H1 (cell line): Measurements from ENCODE around the gene TMEM266. TPM values are rescaled to one million over a fixed set of nuclear protein-coding genes. Genes with fewer than 3 reads are reported as not detected.

Source experiments
- CTCF ChIA-PET: fragments of 300-600 bp; sonication (Branson Sonifier 250); formaldehyde crosslinking; loops from one replicate; lab custom pipeline; 2021; ENCODE audit not compliant: partially characterized antibody; lab: Charles Lee
- POLR2A ChIA-PET: fragments of 300-600 bp; sonication (Branson Sonifier 250); formaldehyde crosslinking; loops from one replicate; lab custom pipeline; 2021; ENCODE audit warnings: inconsistent platforms; ENCODE audit not compliant: partially characterized antibody; lab: Charles Lee
- DNase-seq, 2 experiments: peaks; one replicate each; pipeline versions ENCODE4 v3.0.0 to v3.0.0-alpha.2; 2010 to 2022; ENCODE audit warnings: low spot score in 2 of 2, low read depth in 1 of 2, mixed read lengths in 1 of 2
- FAIRE-seq: peaks from 2 replicates; lab custom pipeline; 2011; peaks lifted over from hg19 to GRCh38; lab: Jason Lieb, UNC
- H2AFZ ChIP-seq: 2 replicates; pipeline ENCODE4 v1.8.1; 2012; ENCODE audit warnings: low read length, inconsistent platforms
- H2AK5ac ChIP-seq: 2 replicates; pipeline ENCODE4 v1.6.1; 2013; ENCODE audit warnings: low read depth, low read length
- H2BK120ac ChIP-seq: replicated peaks from 2 replicates; pipeline ENCODE3; 2013; ENCODE audit warnings: low read depth, low read length, inconsistent platforms
- H2BK12ac ChIP-seq: 2 replicates; pipeline ENCODE4 v1.6.1; 2013; ENCODE audit warnings: low read depth, low read length
- H2BK15ac ChIP-seq: 2 replicates; pipeline ENCODE4 v1.6.1; 2013; ENCODE audit warnings: low read length
- H2BK20ac ChIP-seq: 2 replicates; pipeline ENCODE4 v1.6.1; 2013; ENCODE audit warnings: low read length
- H2BK5ac ChIP-seq: 2 replicates; pipeline ENCODE4 v1.6.1; 2013; ENCODE audit warnings: low read depth, low read length
- H3K14ac ChIP-seq: 2 replicates; pipeline ENCODE4 v1.6.1; 2013; ENCODE audit warnings: inconsistent platforms; ENCODE audit not compliant: insufficient read length
- H3K18ac ChIP-seq: 2 replicates; pipeline ENCODE4 v1.6.1; 2013; ENCODE audit warnings: low read length; ENCODE audit errors: extremely low read depth
- H3K23ac ChIP-seq: 2 replicates; pipeline ENCODE4 v1.6.1; 2013; ENCODE audit warnings: inconsistent platforms; ENCODE audit not compliant: insufficient read length
- H3K23me2 ChIP-seq: 2 replicates; pipeline ENCODE4 v1.6.1; 2013; ENCODE audit warnings: low read depth, low read length
- H3K27ac ChIP-seq: 2 replicates; pipeline ENCODE4 v1.6.1; 2011; ENCODE audit warnings: low read depth, low read length, inconsistent platforms
- H3K27me3 ChIP-seq, 4 experiments: replicated peaks in 1 of 4; 1 replicate in 1 of 4; 2 replicates in 3 of 4; pipeline versions ENCODE4 v1.6.1 to v1.8.1; 2011 to 2013; ENCODE audit warnings: low read length in 3 of 4, mild to moderate bottlenecking in 3 of 4, inconsistent platforms in 2 of 4, mixed read lengths in 2 of 4, moderate library complexity in 1 of 4; ENCODE audit not compliant: control insufficient read depth in 3 of 4, insufficient read depth in 3 of 4; ENCODE audit errors: extremely low read depth in 1 of 4
- H3K36me3 ChIP-seq, 4 experiments: 2 replicates each; pipeline versions ENCODE4 v1.6.1 to v1.8.1; 2011 to 2013; ENCODE audit warnings: mild to moderate bottlenecking in 4 of 4, low read length in 3 of 4, moderate library complexity in 2 of 4, control low read depth in 1 of 4, inconsistent platforms in 1 of 4; ENCODE audit not compliant: insufficient read depth in 4 of 4, control insufficient read depth in 2 of 4
- H3K4ac ChIP-seq: replicated peaks from 2 replicates; pipeline ENCODE3; 2013; ENCODE audit warnings: low read length, low read depth, mixed read lengths, inconsistent platforms; ENCODE audit not compliant: insufficient read length
- H3K4me1 ChIP-seq, 4 experiments: replicated peaks in 1 of 4; 1 replicate in 1 of 4; 2 replicates in 3 of 4; pipeline versions ENCODE4 v1.6.1 to v1.8.1; 2011 to 2013; ENCODE audit warnings: low read length in 3 of 4, inconsistent platforms in 2 of 4, mixed read lengths in 1 of 4; ENCODE audit not compliant: insufficient read depth in 4 of 4, control insufficient read depth in 3 of 4
- H3K4me2 ChIP-seq, 2 experiments: 2 replicates each; pipeline versions ENCODE4 v1.6.1 to v1.8.1; 2011 to 2013; ENCODE audit warnings: low read depth in 2 of 2, low read length in 2 of 2, control low read depth in 1 of 2, inconsistent platforms in 1 of 2, mild to moderate bottlenecking in 1 of 2; ENCODE audit not compliant: insufficient read depth in 1 of 2
- H3K4me3 ChIP-seq, 4 experiments: fragments of 200-600, 300-600 bp in 1 of 4; sonication (generic), shearing (Covaris generic), sonication (Bioruptor Twin) in 1 of 4; 2 replicates each; pipeline versions ENCODE4 v1.5.1 to v1.8.1; 2011 to 2016; ENCODE audit warnings: low read length in 4 of 4, low read depth in 3 of 4, control low read depth in 2 of 4, inconsistent platforms in 2 of 4, mild to moderate bottlenecking in 2 of 4, mixed read lengths in 1 of 4, moderate library complexity in 1 of 4; ENCODE audit not compliant: insufficient read depth in 2 of 4; ENCODE audit errors: extremely low read depth in 1 of 4
- H3K56ac ChIP-seq: replicated peaks from 2 replicates; pipeline ENCODE3; 2013; ENCODE audit warnings: low read depth, mild to moderate bottlenecking, mixed read lengths, low read length, inconsistent platforms; ENCODE audit not compliant: insufficient read length
- H3K79me1 ChIP-seq: 2 replicates; pipeline ENCODE4 v1.6.1; 2013; ENCODE audit warnings: low read depth, low read length, control low read depth
- H3K79me2 ChIP-seq, 2 experiments: 2 replicates each; pipeline versions ENCODE4 v1.6.1 to v1.8.1; 2012 to 2013; ENCODE audit warnings: low read length in 2 of 2, mild to moderate bottlenecking in 2 of 2, inconsistent platforms in 1 of 2; ENCODE audit not compliant: insufficient read depth in 2 of 2, control insufficient read depth in 1 of 2
- H3K9ac ChIP-seq, 4 experiments: replicated peaks in 1 of 4; 1 replicate in 1 of 4; 2 replicates in 3 of 4; pipeline versions ENCODE4 v1.6.1 to v1.8.1; 2011 to 2013; ENCODE audit warnings: low read depth in 3 of 4, low read length in 3 of 4, control low read depth in 2 of 4, mild to moderate bottlenecking in 2 of 4, moderate library complexity in 2 of 4, inconsistent platforms in 1 of 4; ENCODE audit errors: extremely low read depth in 1 of 4
- H3K9me3 ChIP-seq, 2 experiments: 2 replicates each; pipeline versions ENCODE4 v1.6.1 to v1.8.1; 2012 to 2013; ENCODE audit warnings: mild to moderate bottlenecking in 2 of 2, moderate library complexity in 2 of 2, control low read depth in 1 of 2, inconsistent platforms in 1 of 2, low read depth in 1 of 2, low read length in 1 of 2, mixed read lengths in 1 of 2; ENCODE audit not compliant: insufficient read depth in 2 of 2
- H4K20me1 ChIP-seq, 2 experiments: replicated peaks in 1 of 2; 2 replicates each; pipeline versions ENCODE3 to v1.8.1; 2011 to 2013; ENCODE audit warnings: inconsistent platforms in 2 of 2, low read length in 2 of 2, mild to moderate bottlenecking in 1 of 2; ENCODE audit not compliant: insufficient read depth in 2 of 2, control insufficient read depth in 1 of 2
- H4K5ac ChIP-seq: 2 replicates; pipeline ENCODE4 v1.6.1; 2013; ENCODE audit warnings: low read length, low read depth, mixed read lengths, inconsistent platforms; ENCODE audit not compliant: insufficient read length
- H4K8ac ChIP-seq: 2 replicates; pipeline ENCODE4 v1.8.0; 2013; ENCODE audit warnings: mild to moderate bottlenecking, moderate library complexity, low read length, inconsistent platforms; ENCODE audit not compliant: insufficient read depth; ENCODE audit errors: extremely low read depth
- H4K91ac ChIP-seq: replicated peaks from 2 replicates; pipeline ENCODE3; 2013; ENCODE audit warnings: low read length, mixed read lengths, inconsistent platforms; ENCODE audit not compliant: insufficient read length
- HDAC2 ChIP-seq, 2 experiments: fragments of 300-600 bp in 1 of 2; sonication (generic) in 1 of 2; IDR thresholded peaks; 2 replicates each; pipeline ENCODE4 v1.6.1; 2011 to 2012; ENCODE audit warnings: low read depth in 2 of 2, low read length in 2 of 2, mild to moderate bottlenecking in 2 of 2, moderate library complexity in 2 of 2, borderline replicate concordance in 1 of 2, inconsistent platforms in 1 of 2
- SIN3A ChIP-seq, 2 experiments: IDR thresholded peaks in 1 of 2; conservative IDR thresholded peaks in 1 of 2; 2 replicates each; pipeline ENCODE4 v1.6.1; 2011 to 2012; ENCODE audit warnings: low read length in 2 of 2, improper control_type of control experiment in 1 of 2, low read depth in 1 of 2, mild to moderate bottlenecking in 1 of 2
- WGBS, 2 experiments: shearing (Covaris generic) in 1 of 2; methylation state at CpG; one replicate each; pipeline versions ENCODE4 v1.1.6 to v1.1.7; 2013 to 2015; ENCODE audit warnings: low lambda C conversion rate in 2 of 2, mixed read lengths in 2 of 2, inconsistent platforms in 1 of 2, low coverage in 1 of 2, missing lambda C conversion rate in 1 of 2; ENCODE audit not compliant: insufficient replicate concordance in 2 of 2, insufficient coverage in 1 of 2, insufficient read length in 1 of 2; ENCODE audit errors: extremely low coverage in 1 of 2, missing lambda C conversion rate in 1 of 2; 5-methylcytosine and 5-hydroxymethylcytosine counted together
- long read RNA-seq, 2 experiments: library from RNA in 1 of 2; library from capped mRNA in 1 of 2; stranded (forward); transcript quantifications; one replicate each; pipeline ENCODE4 v2.0.0, GENCODE V29; 2021; ENCODE audit warnings: inconsistent platforms in 1 of 2
- polyA minus RNA-seq, 3 experiments: library from RNA; depleted of rRNA, polyadenylated mRNA; stranded (reverse); fragments of >200 nt; gene quantifications; 1 replicate in 2 of 3; 2 replicates in 1 of 3; pipeline ENCODE4 v1.2.3, GENCODE V29; 2011
- polyA plus RNA-seq, 7 experiments: library from polyadenylated mRNA; depleted of rRNA in 3 of 7; stranded (reverse) in 5 of 7; unstranded in 2 of 7; fragments of >200 nt in 5 of 7; fragments of 200-250 nt in 2 of 7; gene quantifications; 1 replicate in 5 of 7; 2 replicates in 1 of 7; 4 replicates in 1 of 7; pipeline versions ENCODE4 v1.2.1 to v1.2.3, GENCODE V29; 2011 to 2013; ENCODE audit warnings: missing spikeins in 2 of 7, mixed read lengths in 2 of 7
- total RNA-seq: library from RNA; stranded (reverse); fragmentation: NEBNext Ultra II Directional; extraction: Animal tissue kit (Norgen Biotek cat#: 25700); gene quantifications from 2 replicates; pipeline ENCODE4 v1.2.1, GENCODE V29; 2021

The TMEM266 gene, protein sequence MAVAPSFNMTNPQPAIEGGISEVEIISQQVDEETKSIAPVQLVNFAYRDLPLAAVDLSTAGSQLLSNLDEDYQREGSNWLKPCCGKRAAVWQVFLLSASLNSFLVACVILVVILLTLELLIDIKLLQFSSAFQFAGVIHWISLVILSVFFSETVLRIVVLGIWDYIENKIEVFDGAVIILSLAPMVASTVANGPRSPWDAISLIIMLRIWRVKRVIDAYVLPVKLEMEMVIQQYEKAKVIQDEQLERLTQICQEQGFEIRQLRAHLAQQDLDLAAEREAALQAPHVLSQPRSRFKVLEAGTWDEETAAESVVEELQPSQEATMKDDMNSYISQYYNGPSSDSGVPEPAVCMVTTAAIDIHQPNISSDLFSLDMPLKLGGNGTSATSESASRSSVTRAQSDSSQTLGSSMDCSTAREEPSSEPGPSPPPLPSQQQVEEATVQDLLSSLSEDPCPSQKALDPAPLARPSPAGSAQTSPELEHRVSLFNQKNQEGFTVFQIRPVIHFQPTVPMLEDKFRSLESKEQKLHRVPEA
- 1.7 and 2.6 TPM in 2 replicates for total RNA-seq
- polyA plus RNA-seq (2011; rRNA removed): 2.5 and 2.6 TPM in 2 replicates
- polyA plus RNA-seq (2011; cell fraction: cytosol; rRNA removed): 2.4 TPM
- polyA plus RNA-seq (2011; cell fraction: nucleus; rRNA removed): 3.4 TPM
- 2.4 to 3.6 TPM (median 3.2 TPM) in 4 replicates for polyA plus RNA-seq (2012, experiment 1 of 2)
- 3.1 TPM for polyA plus RNA-seq (2012, experiment 2 of 2)
- 2.0 TPM for polyA plus RNA-seq (2013, experiment 1 of 2)
- 2.1 TPM for polyA plus RNA-seq (2013, experiment 2 of 2)
- polyA minus RNA-seq (2011; rRNA and poly(A)+ RNA removed): 2.2 and 2.4 TPM in 2 replicates
- polyA minus RNA-seq (2011; cell fraction: cytosol; rRNA and poly(A)+ RNA removed): 2.8 TPM
- 1.4 TPM for polyA minus RNA-seq (2011; cell fraction: nucleus; rRNA and poly(A)+ RNA removed)
- long read RNA-seq, experiment 1: 0 reads
- long read RNA-seq, experiment 2: 0 reads

GRCh38 chr15:76059320-76060117 is at the start of gene TMEM266:
TMEM266 (plus strand) TSS chr15:76059985; CDS start chr15:76134264, 74,279 bp downstream.
- ChIA-PET POLR2A (interaction anchor here (0.6 to 2.7 kb wide), 2 partner anchors 80 to 1299 kb away, joined by 3 to 11 read pairs; no protein-coding TSS in a partner anchor), CTCF (interaction anchor here (0.8 to 6.0 kb wide), 19 partner anchors 10 to 131 kb away, joined by 3 to 164 read pairs (median 5); no protein-coding TSS in a partner anchor)
- Histone ChIP-seq H3K4me1 (peaks cover 0 to 16% (median 8%) of the 10 kb centered on the region in 4 experiments; a peak in 6 of 7 replicates), H3K18ac (no peak within 1 kb of the TSS), H3K4ac (no peak within 1 kb of the TSS), H3K56ac (no peak within 1 kb of the TSS), H3K23me2 (peaks cover 5% of the 10 kb centered on the region; the same call in 1 of the 2 replicates), H2BK15ac (peak within 1 kb of the TSS; percentile 8; the same call in 1 of the 2 replicates), H4K20me1 (no peaks in the 10 kb centered on the region), H2BK12ac (no peak within 1 kb of the TSS), H2AFZ (peak within 1 kb of the TSS; percentile 96), H3K14ac (no peak within 1 kb of the TSS), H4K91ac (no peak within 1 kb of the TSS), H2BK120ac (no peak within 1 kb of the TSS), H3K23ac (no peak within 1 kb of the TSS), H3K79me1 (no peaks in the 10 kb centered on the region), H3K4me3 (peak within 1 kb of the TSS; percentile 75 to 86 (median 84)), H3K79me2 (no peaks in the 10 kb centered on the region), H2BK20ac (no peak within 1 kb of the TSS), H3K9me3 (no peaks in the 10 kb centered on the region), H4K5ac (no peak within 1 kb of the TSS), H2BK5ac (no peak within 1 kb of the TSS), H4K8ac (peak within 1 kb of the TSS; percentile 28; the same call in 1 of the 2 replicates), H2AK5ac (no peak within 1 kb of the TSS), H3K36me3 (no peaks in the 10 kb centered on the region), H3K27me3 (peaks cover 0 to 14% (median 3%) of the 10 kb centered on the region in 4 experiments; a peak in 5 of 7 replicates), H3K9ac (peak within 1 kb of the TSS in 1 of 4 experiments; percentile 43; a peak in 3 of 7 replicates), H3K27ac (no peak within 1 kb of the TSS), H3K4me2 (peak within 1 kb of the TSS; percentile 60 to 91)
- no peak for FAIRE-seq
- 2% methylated on average over 46 of the region's 107 CpGs; no CpG with 5 or more reads in 1 of the 2 experiments for WGBS, 2 experiments
- DNase-seq: peak in 1 of 2 experiments; percentile 77
- TF ChIP-seq SIN3A (conservative IDR thresholded peaks at IDR 0.05 in 1 of 2, IDR thresholded peaks at IDR 0.05 in 1 of 2; ENCODE audit: low read depth in 1 of 2, low read length in 2 of 2) (peak; percentile 49 to 69; a peak in 2 of 4 replicates), HDAC2 (IDR thresholded peaks at IDR 0.05; ENCODE audit: borderline replicate concordance in 1 of 2, low read depth in 2 of 2, low read length in 2 of 2) (peak in 1 of 2 experiments; percentile 45; a peak in 1 of 4 replicates)
